Measurements from ENCODE around the gene SLC43A3. TPM values are rescaled to one million over a fixed set of nuclear protein-coding genes. Genes with fewer than 3 reads are reported as not detected.

Gene SLC43A3
- total RNA-seq, 2 donors from 2014 or later = 86.9 to 308 TPM

Other genes with a start within 250 kb of the SLC43A3 start
- gene LRRC55, start 245.2 kb downstream of the SLC43A3 start, total RNA-seq = not detected
- not detected for gene APLNR, start 189.9 kb downstream of the SLC43A3 start, total RNA-seq
- gene TNKS1BP1, start 102.2 kb downstream of the SLC43A3 start, total RNA-seq = 1 to 10 TPM; 3.0 to 3.2 TPM
- 100 to 1,000 TPM; 143 to 210 TPM for gene SSRP1, start 91.2 kb downstream of the SLC43A3 start, total RNA-seq
- gene P2RX3, start 88.8 kb downstream of the SLC43A3 start, total RNA-seq = not detected
- not detected for gene PRG3, start 46.0 kb downstream of the SLC43A3 start, total RNA-seq
- gene PRG2, start 36.5 kb downstream of the SLC43A3 start, total RNA-seq = 1 to 10 TPM; 1.4 to 2.3 TPM
- gene RTN4RL2, start 33.4 kb upstream of the SLC43A3 start, total RNA-seq = not detected
- 10 to 100 TPM in 1 of 2 donors, 1 to 10 TPM in 1; 4.2 to 16.5 TPM for gene SLC43A1, start 88.6 kb upstream of the SLC43A3 start, total RNA-seq
- gene TIMM10, start 103.6 kb upstream of the SLC43A3 start, total RNA-seq = 100 to 1,000 TPM in 1 of 2 donors, 10 to 100 TPM in 1; 77.6 to 131 TPM
- gene SMTNL1, start 110.5 kb upstream of the SLC43A3 start, total RNA-seq = not detected
- 100 to 1,000 TPM in 1 of 2 donors, 10 to 100 TPM in 1; 87.8 to 101 TPM for gene UBE2L6, start 140.6 kb upstream of the SLC43A3 start, total RNA-seq
- not detected for gene SERPING1, start 170.6 kb upstream of the SLC43A3 start, total RNA-seq
- not detected for gene YPEL4, start 222.8 kb upstream of the SLC43A3 start, total RNA-seq
- gene CLP1, start 230.6 kb upstream of the SLC43A3 start, total RNA-seq = 10 to 100 TPM; 16.5 to 23.0 TPM
- 10 to 100 TPM; 66.2 to 91.9 TPM for gene ZDHHC5, start 241.0 kb upstream of the SLC43A3 start, total RNA-seq

All from natural killer cell treated with Interleukin-12 subunit alpha and Interleukin-12 subunit beta and Interleukin-15 and Interleukin-18, amount 100 ng/mL, for 72 hours (primary cell).